ENCODE results near the gene GRIN2D.
A peak's percentile ranks its signal among the peaks of the same experiment; 100 is the strongest.

GRIN2D gene

GRCh38 chr19:48363500-48363809, 30.0 kb upstream of the GRIN2D start (continued):
- peak; percentile 99 for TF ChIP-seq BCL11B (tag by site-specific recombination; IDR thresholded peaks at IDR 0.05; ENCODE audit: low read depth)
- TF ChIP-seq ZNF747 (tag by site-specific recombination; IDR thresholded peaks at IDR 0.05), result no peak
- TF ChIP-seq ZBTB7A (tag by site-specific recombination; IDR thresholded peaks at IDR 0.05; ENCODE audit: low read depth), result peak; percentile 97
- TF ChIP-seq KLF17 (tag by site-specific recombination; IDR thresholded peaks at IDR 0.05), result 0 out of 2 replicates have a peak, but pooled peaks have one; percentile 46
- TF ChIP-seq, protein P1, sequence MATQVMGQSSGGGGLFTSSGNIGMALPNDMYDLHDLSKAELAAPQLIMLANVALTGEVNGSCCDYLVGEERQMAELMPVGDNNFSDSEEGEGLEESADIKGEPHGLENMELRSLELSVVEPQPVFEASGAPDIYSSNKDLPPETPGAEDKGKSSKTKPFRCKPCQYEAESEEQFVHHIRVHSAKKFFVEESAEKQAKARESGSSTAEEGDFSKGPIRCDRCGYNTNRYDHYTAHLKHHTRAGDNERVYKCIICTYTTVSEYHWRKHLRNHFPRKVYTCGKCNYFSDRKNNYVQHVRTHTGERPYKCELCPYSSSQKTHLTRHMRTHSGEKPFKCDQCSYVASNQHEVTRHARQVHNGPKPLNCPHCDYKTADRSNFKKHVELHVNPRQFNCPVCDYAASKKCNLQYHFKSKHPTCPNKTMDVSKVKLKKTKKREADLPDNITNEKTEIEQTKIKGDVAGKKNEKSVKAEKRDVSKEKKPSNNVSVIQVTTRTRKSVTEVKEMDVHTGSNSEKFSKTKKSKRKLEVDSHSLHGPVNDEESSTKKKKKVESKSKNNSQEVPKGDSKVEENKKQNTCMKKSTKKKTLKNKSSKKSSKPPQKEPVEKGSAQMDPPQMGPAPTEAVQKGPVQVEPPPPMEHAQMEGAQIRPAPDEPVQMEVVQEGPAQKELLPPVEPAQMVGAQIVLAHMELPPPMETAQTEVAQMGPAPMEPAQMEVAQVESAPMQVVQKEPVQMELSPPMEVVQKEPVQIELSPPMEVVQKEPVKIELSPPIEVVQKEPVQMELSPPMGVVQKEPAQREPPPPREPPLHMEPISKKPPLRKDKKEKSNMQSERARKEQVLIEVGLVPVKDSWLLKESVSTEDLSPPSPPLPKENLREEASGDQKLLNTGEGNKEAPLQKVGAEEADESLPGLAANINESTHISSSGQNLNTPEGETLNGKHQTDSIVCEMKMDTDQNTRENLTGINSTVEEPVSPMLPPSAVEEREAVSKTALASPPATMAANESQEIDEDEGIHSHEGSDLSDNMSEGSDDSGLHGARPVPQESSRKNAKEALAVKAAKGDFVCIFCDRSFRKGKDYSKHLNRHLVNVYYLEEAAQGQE (tag by site-specific recombination; IDR thresholded peaks at IDR 0.05), result no peak

GRCh38 chr19:48363810-48364597, 29.5 kb upstream of the GRIN2D start, which contains the start of the genes SYNGR4 and TMEM143:
Gene SYNGR4, plus strand, starts transcription at chr19:48364367. Its CDS starts 1,476 bp downstream, at chr19:48365843.
Gene TMEM143, minus strand, starts transcription at chr19:48363940. Its CDS starts 20 bp downstream, at chr19:48363920.
- Histone ChIP-seq H3K27ac (ENCODE audit: extremely low read depth, low read depth, low read length) (peak within 1 kb of the TSS; percentile 89), H3K36me3 (ENCODE audit: control insufficient read depth in 2 of 2, insufficient read depth in 1 of 2, low read length in 2 of 2) (peaks cover 3 to 7% of the 10 kb centered on the region in 2 experiments; a peak in 2 of 3 replicates), H3K9me3 (ENCODE audit: control insufficient read depth, insufficient read depth, low read depth, low read length) (no peaks in the 10 kb centered on the region), H3K4me1 (ENCODE audit: control insufficient read depth, insufficient read depth, low read length) (peaks cover 4% of the 10 kb centered on the region; the same call in 1 of the 2 replicates), H3K4me3 (ENCODE audit: low read depth, low read length) (peak within 1 kb of the TSS; percentile 54)
- ChIA-PET CTCF (interaction anchor here (0.6 to 3.3 kb wide), 10 partner anchors 9 to 143 kb away, joined by 3 to 28 read pairs (median 4); partner anchors contain the start of gene KDELR1), POLR2A (interaction anchor here (0.5 to 2.7 kb wide), 36 partner anchors 9 to 1124 kb away, joined by 3 to 54 read pairs (median 5); partner anchors contain the start of genes EMP3, GRIN2D, KDELR1 and RPL13A)
- peak; percentile 71; the same call in 1 of the 2 replicates for TF ChIP-seq ZEB2 (tag by site-specific recombination; IDR thresholded peaks at IDR 0.05)
- peak; percentile 81 for TF ChIP-seq KLF16 (tag by site-specific recombination; IDR thresholded peaks at IDR 0.05)
- peak; percentile 34; the same call in 1 of the 2 replicates for TF ChIP-seq CTCF (tag by site-specific recombination; IDR thresholded peaks at IDR 0.05)
- TF ChIP-seq ZNF341 (tag by site-specific recombination; IDR thresholded peaks at IDR 0.05; ENCODE audit: low read depth), result peak; percentile 84
- peak; percentile 25; the same call in 1 of the 2 replicates for TF ChIP-seq WT1 (tag by site-specific recombination; IDR thresholded peaks at IDR 0.05)
- TF ChIP-seq ZNF621 (tag by site-specific recombination; IDR thresholded peaks at IDR 0.05), result no peak
- TF ChIP-seq ZNF629 (tag by site-specific recombination; IDR thresholded peaks at IDR 0.05), result peak; percentile 63
- peak; percentile 40 for TF ChIP-seq ZBTB8A (tag by site-specific recombination; IDR thresholded peaks at IDR 0.05)
- no peak for TF ChIP-seq IKZF3 (tag by site-specific recombination; IDR thresholded peaks at IDR 0.05)
- TF ChIP-seq KLF17 (tag by site-specific recombination; IDR thresholded peaks at IDR 0.05), result peak; percentile 25; the same call in 1 of the 2 replicates
- TF ChIP-seq ZNF843 (tag by site-specific recombination; IDR thresholded peaks at IDR 0.05), result peak; percentile 43; the same call in 1 of the 2 replicates
- TF ChIP-seq ZNF704 (tag by site-specific recombination; IDR thresholded peaks at IDR 0.05), result no peak
- TF ChIP-seq ZNF529 (tag by site-specific recombination; IDR thresholded peaks at IDR 0.05; ENCODE audit: insufficient replicate concordance), result no peak
- TF ChIP-seq ZNF394 (tag by site-specific recombination; IDR thresholded peaks at IDR 0.05; ENCODE audit: borderline replicate concordance), result no peak
- TF ChIP-seq ZXDB (tag by site-specific recombination; IDR thresholded peaks at IDR 0.05), result peak; percentile 59; the same call in 1 of the 2 replicates
- TF ChIP-seq, protein P2, sequence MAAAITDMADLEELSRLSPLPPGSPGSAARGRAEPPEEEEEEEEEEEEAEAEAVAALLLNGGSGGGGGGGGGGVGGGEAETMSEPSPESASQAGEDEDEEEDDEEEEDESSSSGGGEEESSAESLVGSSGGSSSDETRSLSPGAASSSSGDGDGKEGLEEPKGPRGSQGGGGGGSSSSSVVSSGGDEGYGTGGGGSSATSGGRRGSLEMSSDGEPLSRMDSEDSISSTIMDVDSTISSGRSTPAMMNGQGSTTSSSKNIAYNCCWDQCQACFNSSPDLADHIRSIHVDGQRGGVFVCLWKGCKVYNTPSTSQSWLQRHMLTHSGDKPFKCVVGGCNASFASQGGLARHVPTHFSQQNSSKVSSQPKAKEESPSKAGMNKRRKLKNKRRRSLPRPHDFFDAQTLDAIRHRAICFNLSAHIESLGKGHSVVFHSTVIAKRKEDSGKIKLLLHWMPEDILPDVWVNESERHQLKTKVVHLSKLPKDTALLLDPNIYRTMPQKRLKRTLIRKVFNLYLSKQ (tag by site-specific recombination; IDR thresholded peaks at IDR 0.05; ENCODE audit: borderline replicate concordance), result no peak
- TF ChIP-seq ZNF169 (tag by site-specific recombination; IDR thresholded peaks at IDR 0.05), result no peak
- TF ChIP-seq ZFHX2 (tag by site-specific recombination; conservative IDR thresholded peaks at IDR 0.05), result peak; percentile 97
- TF ChIP-seq ZNF324 (tag by site-specific recombination; IDR thresholded peaks at IDR 0.05), result peak; percentile 50; the same call in 1 of the 2 replicates
- TF ChIP-seq ZIC2 (tag by site-specific recombination; IDR thresholded peaks at IDR 0.05), result peak; percentile 75
- 0 out of 2 replicates have a peak, but pooled peaks have one; percentile 17 for TF ChIP-seq GLI4 (tag by site-specific recombination; IDR thresholded peaks at IDR 0.05)
